OCI-LY7 (cell line): ENCODE data around the gene SCYGR1. TPM values are rescaled to one million over a fixed set of nuclear protein-coding genes. Genes with fewer than 3 reads are reported as not detected.

Experiments
- BruUV-seq: library from RNA; stranded (reverse); fragments of 400-500 nt; replicated peaks from 2 replicates; lab custom pipeline; 2021; lab: Mats Ljungman, UMichigan
- CTCF ChIA-PET: fragments of 300-600 bp; sonication (Branson Sonifier 250); formaldehyde crosslinking; loops from one replicate; lab custom pipeline; 2022; ENCODE audit warnings: antibody characterized with exemption; ENCODE audit not compliant: unreplicated experiment; lab: Charles Lee
- POLR2A ChIA-PET: fragments of 300-600 bp; sonication (Branson Sonifier 250); formaldehyde crosslinking; loops from one replicate; lab custom pipeline; 2022; ENCODE audit warnings: antibody characterized with exemption; lab: Charles Lee
- DNase-seq: peaks from one replicate; pipeline ENCODE4 v3.0.0-alpha.2; 2015; ENCODE audit warnings: low spot score
- H2AFZ ChIP-seq: fragments of 200-600 bp; sonication (generic), shearing (Covaris generic); 2 replicates; pipeline ENCODE4 v1.6.1; 2014; ENCODE audit warnings: mild to moderate bottlenecking, antibody characterized with exemption, low read length, moderate library complexity
- H3K27ac ChIP-seq: fragments of 200-600 bp; sonication (generic); 2 replicates; pipeline ENCODE4 v1.5.1; 2014; ENCODE audit warnings: mixed run types, low read depth, mild to moderate bottlenecking, moderate library complexity, low read length, inconsistent platforms; ENCODE audit not compliant: poor library complexity, severe bottlenecking
- H3K36me3 ChIP-seq: fragments of 200-600 bp; sonication (generic); 2 replicates; pipeline ENCODE4 v1.6.1; 2014; ENCODE audit warnings: mild to moderate bottlenecking, antibody characterized with exemption, low read length, moderate library complexity, mixed read lengths; ENCODE audit not compliant: insufficient read depth
- H3K4me1 ChIP-seq: fragments of 200-600 bp; sonication (generic); 2 replicates; pipeline ENCODE4 v1.5.1; 2014; ENCODE audit warnings: mild to moderate bottlenecking, low read length; ENCODE audit not compliant: insufficient read depth, poor library complexity, severe bottlenecking
- H3K4me2 ChIP-seq: fragments of 200-600 bp; sonication (generic); 2 replicates; pipeline ENCODE4 v1.6.1; 2014; ENCODE audit warnings: mild to moderate bottlenecking, low read length
- H3K4me3 ChIP-seq: fragments of 200-600 bp; sonication (generic); 2 replicates; pipeline ENCODE4 v1.5.1; 2014; ENCODE audit warnings: mild to moderate bottlenecking, low read depth, low read length; ENCODE audit not compliant: poor library complexity, severe bottlenecking
- H3K79me2 ChIP-seq: fragments of 200-600 bp; sonication (generic); 2 replicates; pipeline ENCODE4 v1.6.1; 2016; ENCODE audit warnings: low read depth, mild to moderate bottlenecking, low read length, moderate library complexity, mixed read lengths; ENCODE audit not compliant: insufficient read depth
- H3K9me2 ChIP-seq: fragments of 200-600 bp; sonication (generic); 2 replicates; pipeline ENCODE4 v1.6.1; 2016; ENCODE audit warnings: mild to moderate bottlenecking, low read length, mixed read lengths; ENCODE audit not compliant: insufficient read depth
- H3K9me3 ChIP-seq: fragments of 200-600 bp; sonication (generic); 2 replicates; pipeline ENCODE4 v1.6.1; 2014; ENCODE audit warnings: mild to moderate bottlenecking, mixed run types, low read length, mixed read lengths
- H4K20me1 ChIP-seq: fragments of 200-600 bp; sonication (generic); 2 replicates; pipeline ENCODE4 v1.6.1; 2014; ENCODE audit warnings: mild to moderate bottlenecking, antibody characterized with exemption, low read length, moderate library complexity, mixed read lengths; ENCODE audit not compliant: insufficient read depth
- CTCF ChIP-seq: fragments of 200-600 bp; sonication (generic); conservative IDR thresholded peaks from 2 replicates; pipeline ENCODE4 v1.5.1; 2014; ENCODE audit warnings: mild to moderate bottlenecking, antibody characterized with exemption, low read length, moderate library complexity, mixed read lengths
- EZH2phosphoT487 ChIP-seq: fragments of 200-600 bp; sonication (generic); IDR thresholded peaks from 2 replicates; pipeline ENCODE4 v1.6.1; 2018; ENCODE audit warnings: low read depth, borderline replicate concordance, mild to moderate bottlenecking, mixed run types, antibody characterized with exemption, low read length, moderate library complexity, mixed read lengths
- intact Hi-C: fragments of 100-400 bp; cut with micrococcal nuclease; formaldehyde crosslinking; loops from one replicate; pipeline ENCODE4 v1.10.0; 2022; ENCODE audit not compliant: unreplicated experiment
- total RNA-seq, 2 experiments: library from RNA; depleted of rRNA in 1 of 2; stranded (reverse); fragments of >200 nt in 1 of 2; shearing (Covaris generic) in 1 of 2; gene quantifications; 2 replicates each; pipeline ENCODE4 v1.2.3, GENCODE V29; 2014 to 2022

Gene SCYGR1
- total RNA-seq, 2 experiments from 2014 or later, result not detected

- Histone ChIP-seq H3K4me3 (no peak overlapping the region), H3K9me2 (no peaks in the 10 kb centered on the region), H3K36me3 (peaks cover 41% of the 10 kb centered on the region; the same call in 1 of the 2 replicates), H3K27ac (no peak overlapping the region), H3K4me1 (no peaks in the 10 kb centered on the region), H2AFZ (no peak overlapping the region), H4K20me1 (no peaks in the 10 kb centered on the region; the same call in 1 of the 2 replicates), H3K79me2 (no peaks in the 10 kb centered on the region), H3K9me3 (no peaks in the 10 kb centered on the region), H3K4me2 (no peak overlapping the region)
- ChIA-PET CTCF (no interaction called here), POLR2A (interaction anchor here (1.0 kb wide), 1 partner anchor 9 kb away, joined by 4 read pairs; no protein-coding TSS in a partner anchor)
- BruUV-seq, result no TSS peak
- DNase-seq, result no peak
- intact Hi-C loops, result no loop called here
- TF ChIP-seq EZH2phosphoT487 (no peak), CTCF (no peak)
Measured at GRCh38 chr2:227349989-227350612, 37.6 kb downstream of the SCYGR1 start.

GRCh38 chr2:227348324-227348723 is 39.4 kb downstream of the SCYGR1 start:
- no peak for DNase-seq
- no TSS peak for BruUV-seq

More at GRCh38 chr2:227348324-227348723, 39.4 kb downstream of the SCYGR1 start:
- Histone ChIP-seq H4K20me1 (no peaks in the 10 kb centered on the region; the same call in 1 of the 2 replicates), H3K9me3 (no peaks in the 10 kb centered on the region), H3K36me3 (peaks cover 44% of the 10 kb centered on the region; the same call in 1 of the 2 replicates), H2AFZ (no peak overlapping the region), H3K27ac (no peak overlapping the region), H3K4me2 (no peak overlapping the region), H3K4me3 (no peak overlapping the region), H3K9me2 (no peaks in the 10 kb centered on the region), H3K4me1 (no peaks in the 10 kb centered on the region), H3K79me2 (no peaks in the 10 kb centered on the region)
- intact Hi-C loops, result no loop called here
- ChIA-PET CTCF (no interaction called here), POLR2A (interaction anchor here (0.5 to 1.3 kb wide), 6 partner anchors 9 to 696 kb away, joined by 3 to 7 read pairs (median 4); no protein-coding TSS in a partner anchor)
- TF ChIP-seq EZH2phosphoT487, result no peak
- no peak for TF ChIP-seq CTCF
